ENCODE data around the gene OR10H3.
A peak's percentile ranks its signal among the peaks of the same experiment; 100 is the strongest.
"Not testable (repeated sequence)": the region's sequence is repeated elsewhere in the genome, so short reads cannot be mapped to it uniquely, and the experiment has no call there.

Gene OR10H3

GRCh38 chr19:15737722-15738121 lies at the start of gene OR10H3:
Gene OR10H3, plus strand, starts transcription at chr19:15737985. Its CDS starts 3,408 bp downstream, at chr19:15741393.
- DNase-seq, result no peak

- no peak for DNase-seq
Observed at GRCh38 chr19:15696654-15697194, 41.1 kb upstream of the OR10H3 start.

- no peak for DNase-seq
Observed at GRCh38 chr19:15701757-15702533, 35.8 kb upstream of the OR10H3 start.

- peak; percentile 21 for DNase-seq
Observed at GRCh38 chr19:15702534-15702930, 35.3 kb upstream of the OR10H3 start.

- DNase-seq, result no peak
Observed at GRCh38 chr19:15714638-15715037, 23.1 kb upstream of the OR10H3 start.

- DNase-seq, result no peak
Observed at GRCh38 chr19:15715642-15716041, 22.1 kb upstream of the OR10H3 start.

GRCh38 chr19:15717809-15718208 lies 20.0 kb upstream of the OR10H3 start:
- no peak for DNase-seq

GRCh38 chr19:15721268-15721667 lies 16.5 kb upstream of the OR10H3 start:
- DNase-seq, result no peak

GRCh38 chr19:15722956-15723355 lies 14.8 kb upstream of the OR10H3 start:
- no peak for DNase-seq

GRCh38 chr19:15727724-15728123 lies 10.1 kb upstream of the OR10H3 start, which contains the start of gene OR10H2:
Gene OR10H2, plus strand, starts transcription at chr19:15728024. Its CDS starts 20 bp downstream, at chr19:15728044.
- DNase-seq, result no peak

- DNase-seq, result no peak
Observed at GRCh38 chr19:15730538-15730937, 7.2 kb upstream of the OR10H3 start.

GRCh38 chr19:15732388-15732787 lies 5.4 kb upstream of the OR10H3 start:
- DNase-seq, result no peak

GRCh38 chr19:15733895-15734294 lies 3.9 kb upstream of the OR10H3 start:
- no peak for DNase-seq

- no peak for DNase-seq
Observed at GRCh38 chr19:15740785-15741184, 3.0 kb downstream of the OR10H3 start.

GRCh38 chr19:15748239-15748638 lies 10.5 kb downstream of the OR10H3 start:
- no peak for DNase-seq

GRCh38 chr19:15758379-15758778 lies 20.6 kb downstream of the OR10H3 start:
- DNase-seq, result no peak

GRCh38 chr19:15759962-15760565 lies 22.3 kb downstream of the OR10H3 start:
- no peak for DNase-seq

GRCh38 chr19:15769586-15769985 lies 31.8 kb downstream of the OR10H3 start:
- DNase-seq, result no peak

- not testable (repeated sequence) for DNase-seq
Observed at GRCh38 chr19:15774159-15774558, 36.4 kb downstream of the OR10H3 start.

GRCh38 chr19:15775249-15775648 lies 37.5 kb downstream of the OR10H3 start:
- no peak for DNase-seq

GRCh38 chr19:15776264-15776663 lies 38.5 kb downstream of the OR10H3 start:
- no peak for DNase-seq

GRCh38 chr19:15776991-15777970 lies 39.5 kb downstream of the OR10H3 start:
- DNase-seq, result no peak
